Uterus (tissue), 4 donors: ENCODE results near the gene NADSYN1. TPM values are rescaled to one million over a fixed set of nuclear protein-coding genes. Genes with fewer than 3 reads are reported as not detected.

Experiments used
- DNase-seq, 2 donors: peaks; one replicate each; pipeline ENCODE4 v3.0.0-alpha.2; 2019 to 2020
- H3K27ac ChIP-seq, 2 donors: fragments of 200-600 bp; sonication (generic); 1 replicate in 1 of 2; 2 replicates in 1 of 2; pipeline ENCODE4 v1.5.1; 2016 to 2018
- H3K27me3 ChIP-seq, 2 donors: fragments of 200-600 bp; sonication (generic); one replicate each; pipeline ENCODE4 v1.5.1; 2018 to 2019; ENCODE audit warnings: control low read depth in 1 of 2
- H3K36me3 ChIP-seq, 2 donors: fragments of 200-600 bp; sonication (generic); one replicate each; pipeline ENCODE4 v1.5.1; 2019; ENCODE audit warnings: control low read depth in 1 of 2
- H3K4me1 ChIP-seq, 2 donors: fragments of 200-600 bp; sonication (generic); one replicate each; pipeline ENCODE4 v1.5.1; 2018 to 2019; ENCODE audit warnings: control low read depth in 1 of 2
- H3K4me3 ChIP-seq, 2 donors: fragments of 200-600 bp; sonication (generic); 1 replicate in 1 of 2; 2 replicates in 1 of 2; pipeline ENCODE4 v1.5.1; 2018 to 2019; ENCODE audit warnings: mild to moderate bottlenecking in 1 of 2
- H3K9me3 ChIP-seq, 2 donors: fragments of 200-600 bp; sonication (generic); one replicate each; pipeline ENCODE4 v1.5.1; 2019; ENCODE audit warnings: control low read depth in 1 of 2
- CTCF ChIP-seq, 4 experiments: fragments of 200-600 bp in 2 of 4; fragments of 450-650 bp in 2 of 4; sonication (generic) in 2 of 4; IDR thresholded peaks; one replicate each; pipeline ENCODE4 v1.5.1; 2016 to 2019; ENCODE audit warnings: antibody characterized with exemption in 4 of 4, mild to moderate bottlenecking in 2 of 4, moderate library complexity in 1 of 4
- POLR2A ChIP-seq, 2 donors: fragments of 450-650 bp; IDR thresholded peaks; one replicate each; pipeline ENCODE4 v1.6.1; 2016; ENCODE audit warnings: antibody characterized with exemption in 2 of 2, mild to moderate bottlenecking in 1 of 2, moderate library complexity in 1 of 2
- intact Hi-C: fragments of 100-400 bp; cut with DNase I; formaldehyde crosslinking; loops from one replicate; pipeline ENCODE4 v1.15.1; 2023; ENCODE audit warnings: low total_unique reads
- total RNA-seq, 4 donors: library from RNA; depleted of rRNA in 3 of 4; stranded (reverse); fragments of >200 nt in 3 of 4; gene quantifications; one replicate each; pipeline versions ENCODE4 v1.1.0 to v1.2.4, GENCODE V29; 2014 to 2023
- donor health status: DM: yes; HTN: yes; CAD: no.

NADSYN1 gene
- total RNA-seq, 4 donors from 2014 or later = 20.0 to 73.0 (median 32.8) TPM

DNA sequence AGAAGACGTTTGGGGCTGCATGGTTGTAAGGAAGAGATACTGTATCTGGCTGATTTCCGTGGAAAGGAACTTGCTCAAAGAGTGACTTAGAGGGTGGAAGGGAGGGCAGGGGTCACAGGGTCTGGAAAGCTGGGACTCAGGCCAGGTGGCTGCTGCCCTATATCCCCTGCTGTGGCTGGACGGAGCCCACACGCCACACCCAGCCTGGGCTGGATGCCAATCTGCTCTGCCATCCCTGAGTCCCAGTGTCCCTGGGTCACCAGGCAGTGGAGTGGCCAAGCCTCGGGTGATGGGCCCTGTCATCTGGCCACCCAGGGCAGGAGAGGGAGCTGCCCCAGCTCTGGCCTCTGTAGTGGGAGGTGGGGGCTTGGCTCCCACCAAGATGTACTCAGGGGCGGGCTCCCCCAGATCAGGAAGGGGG lies 47.6 kb downstream of the NADSYN1 start:
- TF ChIP-seq POLR2A (IDR thresholded peaks at IDR 0.05) = no peak
- no peak for TF ChIP-seq CTCF (IDR thresholded peaks at IDR 0.05)
- intact Hi-C loops = no loop called here
- H3K4me3 ChIP-seq = no peak overlapping the region
- no peaks in the 10 kb centered on the region for H3K36me3 ChIP-seq
- H3K4me1 ChIP-seq = no peaks in the 10 kb centered on the region
- no peaks in the 10 kb centered on the region for H3K9me3 ChIP-seq
- DNase-seq = no peak
- no peaks in the 10 kb centered on the region for H3K27me3 ChIP-seq
- H3K27ac ChIP-seq = no peak overlapping the region

GRCh38 chr11:71501071-71501985 lies 48.3 kb downstream of the NADSYN1 start:
- Histone ChIP-seq H3K27me3 (no peaks in the 10 kb centered on the region), H3K4me3 (no peak overlapping the region), H3K27ac (no peak overlapping the region), H3K4me1 (no peaks in the 10 kb centered on the region), H3K9me3 (no peaks in the 10 kb centered on the region), H3K36me3 (no peaks in the 10 kb centered on the region)
- DNase-seq = no peak
- no peak for TF ChIP-seq CTCF (IDR thresholded peaks at IDR 0.05)
- no peak for TF ChIP-seq POLR2A (IDR thresholded peaks at IDR 0.05)
- intact Hi-C loops = no loop called here

- Histone ChIP-seq H3K27ac (no peak overlapping the region), H3K4me3 (no peak overlapping the region), H3K36me3 (no peaks in the 10 kb centered on the region), H3K27me3 (no peaks in the 10 kb centered on the region), H3K9me3 (peaks cover 0 to 1% of the 10 kb centered on the region in 2 donors), H3K4me1 (no peaks in the 10 kb centered on the region)
- DNase-seq = no peak
- TF ChIP-seq POLR2A (IDR thresholded peaks at IDR 0.05) (no peak), CTCF (IDR thresholded peaks at IDR 0.05) (no peak)
- intact Hi-C loops = no loop called here
Measured at GRCh38 chr11:71502026-71502425, 49.0 kb downstream of the NADSYN1 start.

DNA sequence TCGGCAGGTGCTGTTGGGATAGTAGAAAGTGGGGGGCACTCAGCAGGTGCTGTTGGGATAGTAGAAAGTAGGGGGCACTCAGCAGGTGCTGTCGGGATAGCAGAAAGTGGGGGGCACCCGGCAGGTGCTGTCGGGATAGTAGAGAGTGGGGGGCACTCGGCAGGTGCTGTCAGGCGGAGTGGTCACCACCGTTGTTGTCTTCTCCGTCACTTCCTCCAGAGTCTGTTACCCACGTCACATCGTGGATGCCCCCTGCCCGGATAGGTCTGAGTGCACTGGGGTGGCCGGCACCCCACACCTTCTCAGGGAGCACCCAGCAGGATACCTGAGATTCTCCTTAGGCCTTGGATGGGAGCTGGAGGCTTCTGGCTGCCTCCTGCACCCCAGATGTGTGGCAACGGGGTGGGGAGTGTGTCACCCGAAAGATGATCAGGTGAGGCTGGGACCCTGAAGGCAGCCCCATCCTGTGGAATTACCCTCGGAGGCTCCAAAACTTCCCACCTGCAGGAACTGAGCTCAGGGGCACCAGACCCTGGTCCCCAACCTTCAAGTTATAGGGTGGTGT lies 50.0 kb downstream of the NADSYN1 start:
- no peak overlapping the region for H3K4me3 ChIP-seq
- H3K9me3 ChIP-seq = peaks cover 0 to 4% of the 10 kb centered on the region in 2 donors
- intact Hi-C loops = no loop called here
- no peaks in the 10 kb centered on the region for H3K36me3 ChIP-seq
- TF ChIP-seq POLR2A (IDR thresholded peaks at IDR 0.05) (no peak), CTCF (IDR thresholded peaks at IDR 0.05) (no peak)
- no peak overlapping the region for H3K27ac ChIP-seq
- no peak for DNase-seq
- no peaks in the 10 kb centered on the region for H3K4me1 ChIP-seq
- H3K27me3 ChIP-seq = no peaks in the 10 kb centered on the region

GRCh38 chr11:71504531-71504930 lies 51.5 kb downstream of the NADSYN1 start:
- H3K27me3 ChIP-seq = no peaks in the 10 kb centered on the region
- no peak for TF ChIP-seq CTCF (IDR thresholded peaks at IDR 0.05)
- no peak for TF ChIP-seq POLR2A (IDR thresholded peaks at IDR 0.05)
- no peak for DNase-seq
- H3K27ac ChIP-seq = no peak overlapping the region
- H3K36me3 ChIP-seq = no peaks in the 10 kb centered on the region
- peaks cover 0 to 6% of the 10 kb centered on the region in 2 donors for H3K9me3 ChIP-seq
- intact Hi-C loops = no loop called here
- H3K4me1 ChIP-seq = no peaks in the 10 kb centered on the region
- no peak overlapping the region for H3K4me3 ChIP-seq
